Testis (tissue), 2 donors: ENCODE data around the gene ARRDC5.

ENCODE experiments used
- POLR2A ChIP-seq: fragments of 450-650 bp; IDR thresholded peaks from one replicate; pipeline ENCODE4 v1.6.1; 2017; ENCODE audit warnings: antibody characterized with exemption, mild to moderate bottlenecking, moderate library complexity
- TF ChIP-seq, protein P1 (sequence below), 3 experiments: fragments of 450-650 bp in 2 of 3; fragments of 200-600 bp in 1 of 3; sonication (generic) in 1 of 3; IDR thresholded peaks; one replicate each; pipeline ENCODE4 v1.5.1; 2016 to 2019; ENCODE audit warnings: antibody characterized with exemption in 3 of 3, mild to moderate bottlenecking in 2 of 3, moderate library complexity in 1 of 3

DNA sequence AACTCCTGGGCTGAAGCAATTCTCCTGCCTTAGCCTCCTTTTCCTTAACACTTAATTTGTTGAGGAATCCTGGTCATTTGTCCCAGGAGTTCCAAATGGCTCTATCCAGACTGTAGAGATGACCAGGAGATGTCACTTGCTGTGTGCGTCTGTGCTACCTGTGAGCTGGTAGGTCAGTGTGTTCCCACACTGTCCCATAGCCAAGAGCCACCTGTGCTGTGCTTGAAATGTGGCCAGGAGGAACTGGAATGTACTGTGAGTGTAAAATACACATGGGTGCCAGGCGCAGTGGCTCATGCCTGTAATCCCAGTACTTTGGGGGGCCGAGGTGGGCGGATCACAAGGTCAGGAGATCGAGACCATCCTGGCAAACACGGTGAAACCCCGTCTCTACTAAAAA lies 36.8 kb upstream of the ARRDC5 start:
- TF ChIP-seq, protein P1, sequence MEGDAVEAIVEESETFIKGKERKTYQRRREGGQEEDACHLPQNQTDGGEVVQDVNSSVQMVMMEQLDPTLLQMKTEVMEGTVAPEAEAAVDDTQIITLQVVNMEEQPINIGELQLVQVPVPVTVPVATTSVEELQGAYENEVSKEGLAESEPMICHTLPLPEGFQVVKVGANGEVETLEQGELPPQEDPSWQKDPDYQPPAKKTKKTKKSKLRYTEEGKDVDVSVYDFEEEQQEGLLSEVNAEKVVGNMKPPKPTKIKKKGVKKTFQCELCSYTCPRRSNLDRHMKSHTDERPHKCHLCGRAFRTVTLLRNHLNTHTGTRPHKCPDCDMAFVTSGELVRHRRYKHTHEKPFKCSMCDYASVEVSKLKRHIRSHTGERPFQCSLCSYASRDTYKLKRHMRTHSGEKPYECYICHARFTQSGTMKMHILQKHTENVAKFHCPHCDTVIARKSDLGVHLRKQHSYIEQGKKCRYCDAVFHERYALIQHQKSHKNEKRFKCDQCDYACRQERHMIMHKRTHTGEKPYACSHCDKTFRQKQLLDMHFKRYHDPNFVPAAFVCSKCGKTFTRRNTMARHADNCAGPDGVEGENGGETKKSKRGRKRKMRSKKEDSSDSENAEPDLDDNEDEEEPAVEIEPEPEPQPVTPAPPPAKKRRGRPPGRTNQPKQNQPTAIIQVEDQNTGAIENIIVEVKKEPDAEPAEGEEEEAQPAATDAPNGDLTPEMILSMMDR (IDR thresholded peaks at IDR 0.05), result no peak
- no peak for TF ChIP-seq POLR2A
